ENCODE data around the gene GEMIN4.
"Not testable (repeated sequence)": the region's sequence is repeated elsewhere in the genome, so short reads cannot be mapped to it uniquely, and the experiment has no call there.

The GEMIN4 gene

GRCh38 chr17:700504-701094 is 51.5 kb downstream of the GEMIN4 start:
- no peak for DNase-seq (ENCODE audit: low spot score)

- DNase-seq (ENCODE audit: low spot score) = no peak
Observed at GRCh38 chr17:699345-699744, 52.7 kb downstream of the GEMIN4 start.

GRCh38 chr17:698096-698495 is 54.0 kb downstream of the GEMIN4 start:
- not testable (repeated sequence) for DNase-seq (ENCODE audit: low spot score)

GRCh38 chr17:697682-698081 is 54.4 kb downstream of the GEMIN4 start:
- no peak for DNase-seq (ENCODE audit: low spot score)

GRCh38 chr17:696369-696768 is 55.7 kb downstream of the GEMIN4 start:
- no peak for DNase-seq (ENCODE audit: low spot score)

Data from left forelimb (tissue), 1 donor.